Astrocyte of the hippocampus (primary cell): Measurements from ENCODE around the gene DEAF1.
"Not testable (repeated sequence)": the region's sequence is repeated elsewhere in the genome, so short reads cannot be mapped to it uniquely, and the experiment has no call there.

Experiments
- DNase-seq: peaks from one replicate; pipeline ENCODE4 v3.0.0; 2011; ENCODE audit warnings: low read depth, low spot score

The DEAF1 gene

DNA sequence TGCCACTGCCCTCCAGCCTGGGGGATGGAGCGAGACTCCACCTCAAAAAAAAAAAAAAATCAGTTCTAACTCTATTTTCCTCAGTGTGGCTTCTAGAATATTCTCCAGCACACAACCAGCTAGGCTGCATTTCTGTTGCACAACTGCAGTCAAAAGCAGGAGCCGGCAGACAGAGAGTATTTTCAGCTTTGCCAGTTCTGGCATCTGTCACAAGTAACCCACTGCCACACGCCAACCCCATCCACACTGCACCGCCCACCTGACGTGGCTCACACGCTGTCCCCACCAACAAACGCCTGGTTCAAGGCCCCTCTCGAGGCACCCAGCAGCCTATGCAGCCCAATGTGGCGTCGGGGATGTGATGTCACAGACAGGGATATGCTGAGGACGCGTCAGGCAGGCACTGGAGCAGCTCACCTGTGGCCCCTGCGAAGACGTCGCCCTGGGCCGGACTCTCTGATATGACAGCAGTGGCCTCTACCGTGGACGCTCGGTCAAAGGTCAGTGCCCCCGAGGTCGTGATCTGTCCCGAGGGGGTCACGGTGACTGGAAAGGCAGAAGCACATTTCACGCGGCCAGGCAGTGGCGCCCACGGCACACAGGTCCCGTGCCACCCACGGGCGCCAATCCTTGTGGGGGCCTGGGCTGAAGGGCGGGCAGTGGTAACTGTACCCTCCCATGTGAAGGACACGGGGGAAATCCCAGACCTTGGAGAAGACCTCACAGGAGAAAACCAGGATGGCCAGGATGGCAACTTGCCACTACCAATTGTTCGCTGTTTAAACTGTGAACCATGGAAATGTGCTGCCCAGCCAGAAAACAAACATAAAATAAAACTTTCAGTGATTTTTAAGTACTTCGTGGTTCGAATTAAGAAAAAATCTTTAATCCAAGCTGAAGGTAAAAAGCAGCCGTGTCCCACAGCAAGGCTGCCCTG is 15.5 kb downstream of the DEAF1 start:
- no peak for DNase-seq

GRCh38 chr11:678297-678696 is 16.7 kb downstream of the DEAF1 start:
- DNase-seq, result no peak

DNA sequence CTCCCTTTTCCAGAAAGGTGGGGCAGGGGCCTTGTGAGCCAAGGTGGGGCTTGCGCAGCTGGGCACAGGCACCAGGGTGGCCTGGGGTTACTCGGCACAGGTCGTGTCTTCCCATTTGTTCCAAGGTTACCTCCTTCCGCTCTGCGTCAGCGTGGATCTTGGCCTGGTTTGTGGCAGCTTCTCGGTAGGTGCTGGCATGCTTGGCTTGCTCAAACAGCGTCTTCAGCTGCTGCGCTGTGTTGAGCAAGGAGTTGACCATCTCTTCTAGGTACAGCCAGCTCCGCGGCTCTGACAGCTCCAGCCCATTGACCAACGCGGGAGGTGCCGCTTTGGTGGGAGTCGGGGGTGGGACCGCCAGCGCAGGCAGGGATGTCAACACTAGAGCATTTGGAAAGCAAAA is 20.6 kb downstream of the DEAF1 start:
- no peak for DNase-seq

- no peak for DNase-seq
Observed at GRCh38 chr11:673866-674265, 21.2 kb downstream of the DEAF1 start.

DNA sequence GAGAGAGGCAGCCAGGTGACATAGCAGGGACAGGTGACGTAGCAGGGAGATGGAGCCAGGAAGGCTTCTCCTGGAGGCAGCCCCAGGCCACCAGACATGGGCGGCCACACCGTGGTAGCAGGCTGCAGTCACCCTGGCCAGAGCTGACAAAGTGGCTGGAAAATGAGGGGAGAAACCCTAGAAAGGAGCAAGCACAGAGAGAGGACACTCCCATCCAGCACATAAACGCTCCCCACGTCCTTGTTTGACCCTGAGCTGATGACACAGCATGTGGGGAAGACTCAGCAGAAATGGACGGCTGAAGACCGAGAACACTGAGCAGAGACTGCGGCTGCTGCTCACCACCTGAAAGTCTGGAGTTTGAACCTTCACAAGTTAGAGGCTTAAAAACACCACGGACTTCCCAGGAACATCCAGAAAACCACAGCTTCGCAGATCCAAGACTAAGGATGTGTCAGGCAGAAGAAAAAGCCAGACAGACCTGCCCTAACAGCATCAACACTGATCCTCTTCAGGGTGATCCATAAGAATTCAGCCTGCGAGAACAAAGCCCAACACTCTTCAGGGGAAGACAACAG is 29.2 kb downstream of the DEAF1 start:
- no peak for DNase-seq

GRCh38 chr11:665062-665703 is 29.8 kb downstream of the DEAF1 start:
- no peak for DNase-seq

DNA sequence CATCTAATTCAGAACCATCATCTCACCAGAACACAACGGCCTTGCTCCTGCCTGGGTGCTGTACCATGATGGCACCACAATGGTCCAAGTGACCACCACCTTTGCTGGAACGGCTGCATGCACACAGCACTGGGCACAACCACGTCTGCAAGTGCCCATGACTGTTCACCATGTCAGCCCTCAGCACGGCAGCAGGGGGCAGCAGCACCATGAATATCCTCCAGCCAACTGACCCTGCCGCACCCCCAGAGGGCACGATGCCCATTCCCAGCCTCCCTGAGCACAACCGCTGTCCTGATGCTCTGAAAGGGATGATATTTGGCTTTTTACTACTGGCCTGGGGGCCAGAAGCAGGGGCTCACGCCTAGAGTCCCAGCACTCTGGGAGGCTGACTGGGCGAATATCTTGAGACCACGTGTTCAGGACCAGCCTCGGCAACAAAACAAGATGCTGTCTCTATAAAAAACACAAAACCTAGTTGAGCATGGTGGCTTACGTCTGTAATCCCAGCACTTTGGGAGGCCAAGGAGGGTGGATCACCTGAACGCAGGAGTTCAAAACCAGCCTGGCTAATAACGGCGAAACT is 32.2 kb downstream of the DEAF1 start:
- peak; percentile 75 for DNase-seq

GRCh38 chr11:660681-661444 is 34.2 kb downstream of the DEAF1 start:
- DNase-seq, result no peak

DNA sequence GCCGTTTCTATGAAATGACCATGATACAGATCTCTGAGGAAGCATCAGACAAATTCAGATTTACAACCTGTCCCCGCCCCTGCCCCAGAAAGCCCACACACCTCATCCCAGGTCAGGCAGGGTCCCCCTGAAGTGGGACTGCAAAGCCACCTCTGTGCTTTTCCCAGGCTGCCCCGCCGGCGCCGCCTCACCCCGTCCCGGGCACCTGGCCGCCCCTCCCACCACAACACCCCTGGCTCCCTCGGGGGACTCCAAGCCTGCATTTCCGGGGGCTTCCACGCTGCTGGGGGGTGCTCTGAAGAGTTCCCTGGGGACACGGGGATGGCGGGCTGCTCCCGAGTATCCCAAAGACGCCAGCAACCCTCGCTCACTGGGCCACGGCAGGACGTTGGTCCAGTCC is 34.7 kb downstream of the DEAF1 start:
- no peak for DNase-seq

DNA sequence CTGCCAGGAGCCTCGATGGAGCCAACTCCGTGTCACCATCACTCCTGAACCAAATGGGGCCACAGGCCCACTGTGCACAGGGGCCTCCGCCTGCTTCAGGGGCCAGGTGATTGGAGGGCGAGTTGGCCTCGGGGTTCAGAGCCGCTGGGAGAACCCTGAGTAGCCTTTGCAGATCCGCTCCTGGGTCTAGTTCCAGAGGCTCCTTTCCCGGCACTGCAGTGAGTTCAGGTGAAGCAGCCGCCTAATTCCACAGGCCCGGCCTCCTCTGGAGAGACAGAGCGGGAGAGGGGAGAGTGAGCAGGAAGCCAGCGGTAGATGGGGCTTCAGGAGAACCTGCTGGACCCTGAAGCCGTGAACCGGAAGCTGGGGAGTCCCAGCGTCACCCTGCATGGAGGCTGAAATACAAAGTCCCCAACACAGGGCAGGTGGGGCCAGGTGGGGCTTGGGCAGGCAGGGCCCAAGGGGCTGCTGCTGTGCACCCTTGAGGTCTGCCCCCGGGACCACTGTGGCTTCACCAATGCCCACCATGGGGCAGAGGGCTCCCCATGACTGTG is 35.4 kb downstream of the DEAF1 start:
- no peak for DNase-seq

- no peak for DNase-seq
Observed at GRCh38 chr11:657691-658126, 37.3 kb downstream of the DEAF1 start.

- DNase-seq, result no peak
Observed at GRCh38 chr11:656866-657265, 38.2 kb downstream of the DEAF1 start.

GRCh38 chr11:656426-656825 is 38.6 kb downstream of the DEAF1 start:
- DNase-seq, result no peak

GRCh38 chr11:655036-655726 is 39.8 kb downstream of the DEAF1 start:
- DNase-seq, result no peak

GRCh38 chr11:654444-654843 is 40.6 kb downstream of the DEAF1 start:
- not testable (repeated sequence) for DNase-seq

DNA sequence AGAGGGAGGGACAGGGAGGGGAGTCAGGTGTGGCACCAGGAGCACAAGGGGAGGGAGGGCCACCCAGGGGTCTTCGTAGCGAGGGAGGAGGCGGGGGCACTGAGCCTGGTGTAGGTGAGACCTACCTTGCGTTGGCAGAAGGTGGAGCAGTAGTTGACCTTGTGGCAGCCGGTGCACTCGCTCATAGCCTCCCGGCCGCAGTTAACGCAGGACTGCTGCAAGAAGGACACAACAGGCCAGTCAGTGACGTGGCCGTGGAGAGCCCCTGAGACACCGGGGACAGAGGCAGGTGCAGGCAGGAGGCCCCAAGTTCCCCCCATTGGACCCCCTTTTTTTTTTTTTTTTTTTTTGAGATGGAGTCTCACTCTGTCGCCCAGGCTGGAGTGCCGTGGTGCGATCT is 41.2 kb downstream of the DEAF1 start:
- DNase-seq, result no peak

DNA sequence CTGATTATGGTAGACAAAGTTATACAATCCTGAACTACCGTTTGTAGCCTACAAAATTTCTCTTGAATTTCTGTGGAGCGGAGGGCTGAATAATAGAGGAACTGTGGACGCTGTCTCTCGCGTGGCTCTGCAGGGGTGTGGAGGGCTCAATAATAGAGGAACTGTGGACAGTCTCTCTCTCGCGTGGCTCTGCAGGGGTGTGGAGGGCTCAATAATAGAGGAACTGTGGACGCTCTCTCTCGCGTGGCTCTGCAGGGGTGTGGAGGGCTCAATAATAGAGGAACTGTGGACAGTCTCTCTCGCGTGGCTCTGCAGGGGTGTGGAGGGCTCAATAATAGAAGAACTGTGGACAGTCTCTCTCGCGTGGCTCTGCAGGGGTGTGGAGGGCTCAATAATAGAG is 41.9 kb downstream of the DEAF1 start:
- not testable (repeated sequence) for DNase-seq

GRCh38 chr11:650482-650881 is 44.5 kb downstream of the DEAF1 start:
- no peak for DNase-seq

DNA sequence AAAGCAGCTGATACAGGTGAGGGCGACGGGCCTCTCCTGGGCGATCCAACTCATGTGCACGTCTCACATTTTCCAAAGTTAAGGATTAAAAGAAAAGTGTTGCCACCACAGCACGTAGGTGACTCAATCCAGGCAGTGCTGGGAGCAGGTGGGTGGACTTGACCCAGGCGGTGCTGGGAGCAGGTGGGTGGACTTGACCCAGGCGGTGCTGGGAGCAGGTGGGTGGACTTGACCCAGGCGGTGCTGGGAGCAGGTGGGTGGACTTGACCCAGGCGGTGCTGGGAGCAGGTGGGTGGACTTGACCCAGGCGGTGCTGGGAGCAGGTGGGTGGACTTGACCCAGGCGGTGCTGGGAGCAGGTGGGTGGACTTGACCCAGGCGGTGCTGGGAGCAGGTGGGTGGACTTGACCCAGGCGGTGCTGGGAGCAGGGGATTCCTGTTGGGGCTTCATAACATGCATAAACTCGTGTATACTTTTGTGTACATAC is 47.3 kb downstream of the DEAF1 start:
- DNase-seq, result not testable (repeated sequence)

DNA sequence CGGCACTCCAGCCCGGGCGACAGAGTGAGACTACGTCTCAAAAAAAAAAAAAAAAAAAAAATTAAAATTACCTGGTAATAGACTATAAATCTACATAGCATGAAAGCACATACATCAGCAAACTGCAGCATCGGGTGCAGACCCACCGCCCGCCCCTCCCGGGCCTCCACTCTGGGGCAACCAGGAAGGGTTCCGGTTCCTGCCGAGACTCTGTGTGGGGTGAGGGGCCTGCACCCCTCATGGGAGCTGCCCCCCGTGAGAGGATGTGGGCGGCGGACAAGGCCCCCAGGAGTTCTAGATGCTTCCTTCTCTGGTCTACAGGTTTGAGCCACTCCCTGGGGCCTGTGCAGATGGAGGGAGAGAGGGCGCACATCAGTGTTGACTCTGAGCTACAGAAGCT is 48.8 kb downstream of the DEAF1 start:
- DNase-seq, result no peak
